Measurements from ENCODE around the gene METTL17.
"Not testable (repeated sequence)": the region's sequence is repeated elsewhere in the genome, so short reads cannot be mapped to it uniquely, and the experiment has no call there.

DNA sequence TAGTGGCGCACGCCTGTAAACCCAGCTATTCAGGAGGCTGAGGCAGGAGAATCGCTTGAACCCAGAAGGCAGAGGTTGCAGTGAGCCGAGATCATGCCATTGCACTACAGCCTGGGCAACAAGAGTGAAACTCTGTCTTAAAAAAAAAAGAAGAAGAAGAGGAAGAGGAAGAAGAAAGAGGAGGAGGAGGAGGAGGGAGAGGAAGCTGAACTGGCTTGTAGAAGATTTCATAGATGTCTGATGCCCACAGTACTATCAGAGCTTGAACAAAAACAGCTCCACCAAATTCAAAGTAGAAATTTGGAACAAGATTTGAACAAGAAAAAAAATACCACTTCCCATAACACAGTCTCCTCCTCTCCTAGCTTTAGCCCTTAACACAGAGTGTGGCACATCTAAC, 4.1 kb upstream of the METTL17 start:
- TF ChIP-seq POLR2AphosphoS5 (IDR thresholded peaks at IDR 0.05; ENCODE audit: low read depth, low read length); POLR2A (IDR thresholded peaks at IDR 0.05; ENCODE audit: low read depth, low read length); TAF1 (IDR thresholded peaks at IDR 0.05; ENCODE audit: borderline replicate concordance, low read depth, low read length): not testable (repeated sequence)
